GM18511 (cell line): Measurements from ENCODE around the gene CCM2.
"Not testable (repeated sequence)": the region's sequence is repeated elsewhere in the genome, so short reads cannot be mapped to it uniquely, and the experiment has no call there.

Experiments
- ATAC-seq: cut with Tn5 transposase; IDR thresholded peaks from one replicate; pipeline ENCODE4 v1.9.1; 2021; ENCODE audit warnings: mild to moderate bottlenecking, moderate library complexity; ENCODE audit not compliant: unreplicated experiment

Gene CCM2

GRCh38 chr7:45098983-45099839 is 99.2 kb downstream of the CCM2 start:
- ATAC-seq = no peak

- ATAC-seq = no peak
Measured at GRCh38 chr7:45099891-45100760, 100.1 kb downstream of the CCM2 start.

GRCh38 chr7:45100761-45101480 is 100.9 kb downstream of the CCM2 start:
- no peak for ATAC-seq

GRCh38 chr7:45101748-45102147 is 101.7 kb downstream of the CCM2 start:
- ATAC-seq = no peak

- ATAC-seq = no peak
Measured at GRCh38 chr7:45102785-45103712, 103.0 kb downstream of the CCM2 start.

GRCh38 chr7:45103958-45104843 is 104.2 kb downstream of the CCM2 start:
- no peak for ATAC-seq

- ATAC-seq = no peak
Measured at GRCh38 chr7:45104844-45105587, 105.0 kb downstream of the CCM2 start.

- ATAC-seq = no peak
Measured at GRCh38 chr7:45105588-45106188, 105.7 kb downstream of the CCM2 start.

- ATAC-seq = no peak
Measured at GRCh38 chr7:45106820-45107219, 106.8 kb downstream of the CCM2 start.

GRCh38 chr7:45107356-45107755 is 107.4 kb downstream of the CCM2 start:
- no peak for ATAC-seq

- ATAC-seq = no peak
Measured at GRCh38 chr7:45108863-45109262, 108.9 kb downstream of the CCM2 start.

GRCh38 chr7:45111298-45112223 is 111.6 kb downstream of the CCM2 start, which contains the start of gene TBRG4:
TSS of gene TBRG4 (minus strand) at chr7:45111697. CDS start at chr7:45109237, 2,460 bp downstream.
- peak; percentile 94 for ATAC-seq

- ATAC-seq = no peak
Measured at GRCh38 chr7:45112648-45113047, 112.6 kb downstream of the CCM2 start.

- ATAC-seq = not testable (repeated sequence)
Measured at GRCh38 chr7:45114257-45114656, 114.3 kb downstream of the CCM2 start.

GRCh38 chr7:45114926-45115325 is 114.9 kb downstream of the CCM2 start:
- no peak for ATAC-seq

- ATAC-seq = no peak
Measured at GRCh38 chr7:45116048-45116447, 116.0 kb downstream of the CCM2 start.

GRCh38 chr7:45117582-45117981 is 117.6 kb downstream of the CCM2 start:
- ATAC-seq = no peak
